PFSK-1 (cell line): ENCODE results near the gene FN1.

ENCODE experiments used
- FOXP2 ChIP-seq: optimal IDR thresholded peaks from 2 replicates; pipeline ENCODE3; 2011; ENCODE audit warnings: borderline replicate concordance, control low read depth, inconsistent platforms; ENCODE audit not compliant: insufficient read depth; ENCODE audit errors: extremely low read length, extremely low read depth
- POLR2AphosphoS5 ChIP-seq: IDR thresholded peaks from 2 replicates; pipeline ENCODE4 v1.6.1; 2012; ENCODE audit warnings: low read depth, mild to moderate bottlenecking, control low read depth, low read length, moderate library complexity
- SIN3A ChIP-seq: IDR thresholded peaks from 2 replicates; pipeline ENCODE4 v1.6.1; 2012; ENCODE audit warnings: mild to moderate bottlenecking, low read length, moderate library complexity, borderline replicate concordance; ENCODE audit not compliant: insufficient read depth
- TAF1 ChIP-seq: IDR thresholded peaks from 2 replicates; pipeline ENCODE4 v1.6.1; 2012; ENCODE audit warnings: low read length, control low read depth, borderline replicate concordance; ENCODE audit not compliant: insufficient read depth
- TF ChIP-seq, protein P1 (sequence below), 2 experiments: IDR thresholded peaks; 2 replicates each; pipeline versions ENCODE4 v1.6.1 to v1.8.0; 2011 to 2012; ENCODE audit warnings: low read depth in 2 of 2, low read length in 2 of 2, control low read depth in 1 of 2, inconsistent platforms in 1 of 2, mild to moderate bottlenecking in 1 of 2, moderate library complexity in 1 of 2; ENCODE audit not compliant: insufficient read depth in 1 of 2

The FN1 gene

DNA sequence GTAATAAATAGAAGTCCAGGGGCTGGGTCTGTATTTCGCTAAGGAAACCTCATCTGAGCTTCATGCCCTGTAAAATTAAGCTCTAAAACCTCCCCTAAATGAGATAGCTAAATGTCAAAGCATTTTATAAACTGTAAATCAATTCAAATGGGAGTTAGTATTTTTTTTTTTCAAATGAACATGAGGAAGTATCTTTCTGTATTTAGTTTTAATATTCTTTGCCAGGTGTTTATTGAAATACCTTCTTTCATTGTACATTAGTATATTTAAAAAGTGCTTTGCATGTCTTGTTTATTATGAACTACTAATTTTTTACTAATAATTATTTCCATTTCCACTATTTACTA lies 76.3 kb downstream of the FN1 start:
- no peak for TF ChIP-seq SIN3A
- TF ChIP-seq, protein P1, sequence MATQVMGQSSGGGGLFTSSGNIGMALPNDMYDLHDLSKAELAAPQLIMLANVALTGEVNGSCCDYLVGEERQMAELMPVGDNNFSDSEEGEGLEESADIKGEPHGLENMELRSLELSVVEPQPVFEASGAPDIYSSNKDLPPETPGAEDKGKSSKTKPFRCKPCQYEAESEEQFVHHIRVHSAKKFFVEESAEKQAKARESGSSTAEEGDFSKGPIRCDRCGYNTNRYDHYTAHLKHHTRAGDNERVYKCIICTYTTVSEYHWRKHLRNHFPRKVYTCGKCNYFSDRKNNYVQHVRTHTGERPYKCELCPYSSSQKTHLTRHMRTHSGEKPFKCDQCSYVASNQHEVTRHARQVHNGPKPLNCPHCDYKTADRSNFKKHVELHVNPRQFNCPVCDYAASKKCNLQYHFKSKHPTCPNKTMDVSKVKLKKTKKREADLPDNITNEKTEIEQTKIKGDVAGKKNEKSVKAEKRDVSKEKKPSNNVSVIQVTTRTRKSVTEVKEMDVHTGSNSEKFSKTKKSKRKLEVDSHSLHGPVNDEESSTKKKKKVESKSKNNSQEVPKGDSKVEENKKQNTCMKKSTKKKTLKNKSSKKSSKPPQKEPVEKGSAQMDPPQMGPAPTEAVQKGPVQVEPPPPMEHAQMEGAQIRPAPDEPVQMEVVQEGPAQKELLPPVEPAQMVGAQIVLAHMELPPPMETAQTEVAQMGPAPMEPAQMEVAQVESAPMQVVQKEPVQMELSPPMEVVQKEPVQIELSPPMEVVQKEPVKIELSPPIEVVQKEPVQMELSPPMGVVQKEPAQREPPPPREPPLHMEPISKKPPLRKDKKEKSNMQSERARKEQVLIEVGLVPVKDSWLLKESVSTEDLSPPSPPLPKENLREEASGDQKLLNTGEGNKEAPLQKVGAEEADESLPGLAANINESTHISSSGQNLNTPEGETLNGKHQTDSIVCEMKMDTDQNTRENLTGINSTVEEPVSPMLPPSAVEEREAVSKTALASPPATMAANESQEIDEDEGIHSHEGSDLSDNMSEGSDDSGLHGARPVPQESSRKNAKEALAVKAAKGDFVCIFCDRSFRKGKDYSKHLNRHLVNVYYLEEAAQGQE (IDR thresholded peaks at IDR 0.05; ENCODE audit: insufficient read depth in 1 of 2, low read depth in 2 of 2, low read length in 2 of 2) = no peak
- TF ChIP-seq TAF1 = no peak
- TF ChIP-seq POLR2AphosphoS5 = no peak
- no peak for TF ChIP-seq FOXP2

DNA sequence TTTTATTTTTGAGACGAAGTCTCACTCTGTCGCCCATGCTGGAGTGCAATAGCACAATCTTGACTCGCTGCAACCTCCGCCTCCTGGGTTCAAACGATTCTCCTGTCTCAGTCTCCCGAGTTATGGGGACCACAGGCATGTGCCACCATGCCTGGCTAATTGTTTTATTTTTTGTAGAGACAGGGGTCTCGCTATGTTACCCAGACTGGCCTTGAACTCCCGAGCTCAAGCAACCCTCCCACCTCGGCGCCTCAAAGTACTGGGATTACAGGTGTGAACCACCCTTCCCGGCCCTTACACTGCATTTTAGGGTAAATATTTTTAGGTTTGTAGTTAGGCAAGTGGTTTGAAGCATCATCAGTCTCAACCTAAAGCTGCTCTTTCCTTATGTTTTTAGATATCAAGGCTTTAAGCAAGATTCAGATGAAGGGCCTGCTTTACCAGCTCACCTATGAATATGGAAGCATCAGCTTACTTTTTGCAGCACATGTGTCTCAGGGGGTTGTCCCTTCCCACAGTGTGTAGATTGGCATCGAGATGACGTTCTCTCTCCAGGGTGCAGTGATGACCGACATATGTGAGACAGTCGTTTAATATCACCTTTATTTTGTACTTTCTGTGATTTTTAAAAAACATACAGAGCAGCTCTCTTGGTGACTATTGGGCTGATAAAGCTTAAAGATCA lies 76.8 kb downstream of the FN1 start:
- TF ChIP-seq POLR2AphosphoS5 (no peak), FOXP2 (no peak), TAF1 (no peak), SIN3A (no peak)
- TF ChIP-seq, protein P1 (IDR thresholded peaks at IDR 0.05; ENCODE audit: insufficient read depth in 1 of 2, low read depth in 2 of 2, low read length in 2 of 2) = no peak

DNA sequence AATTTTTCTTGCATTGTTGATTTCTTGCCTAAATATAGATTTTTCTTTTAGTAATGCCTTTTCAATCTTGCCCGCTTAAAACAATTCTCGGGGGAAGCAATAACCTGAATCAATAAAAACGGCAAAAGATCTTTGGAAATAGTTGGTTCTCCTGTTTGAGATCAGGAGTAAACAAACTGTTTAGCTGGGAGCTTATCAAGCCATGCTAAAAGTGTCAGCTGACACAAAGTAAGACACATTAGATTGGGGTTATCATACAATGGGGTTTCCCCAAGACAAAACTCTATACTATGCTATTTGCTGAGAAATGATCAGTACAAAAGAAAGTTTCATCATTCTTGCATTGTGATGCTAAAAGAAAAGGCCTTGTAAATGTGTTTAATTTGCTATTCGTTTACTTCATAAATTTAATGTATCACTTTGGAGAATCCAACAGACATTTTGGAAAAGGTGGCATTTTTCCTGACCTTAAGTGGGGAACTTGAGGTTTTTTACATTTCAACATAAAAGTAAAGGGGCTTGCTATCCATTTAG lies 77.5 kb downstream of the FN1 start:
- TF ChIP-seq SIN3A (no peak), TAF1 (no peak), FOXP2 (no peak), POLR2AphosphoS5 (no peak)
- TF ChIP-seq, protein P1 (IDR thresholded peaks at IDR 0.05; ENCODE audit: insufficient read depth in 1 of 2, low read depth in 2 of 2, low read length in 2 of 2) = no peak

DNA sequence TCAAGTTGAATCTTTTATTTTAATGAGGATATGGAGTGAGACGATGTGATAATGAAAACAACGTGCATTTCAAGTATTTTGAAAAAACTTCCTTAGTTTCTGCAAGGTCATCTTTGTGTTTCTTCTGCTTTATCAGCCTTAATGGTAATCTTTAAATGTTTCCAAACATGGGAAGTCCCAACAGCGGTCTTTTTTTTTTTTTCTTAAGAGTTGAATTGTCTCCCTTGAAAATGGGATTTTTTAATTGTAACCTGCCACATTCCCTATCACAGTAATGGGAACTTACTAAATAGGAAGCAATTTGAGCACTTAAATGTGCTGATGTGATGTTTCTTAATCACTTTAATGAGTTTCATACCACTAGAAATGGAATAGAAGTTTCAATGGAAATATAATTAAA lies 78.2 kb downstream of the FN1 start:
- TF ChIP-seq TAF1 = no peak
- no peak for TF ChIP-seq SIN3A
- TF ChIP-seq, protein P1 (IDR thresholded peaks at IDR 0.05; ENCODE audit: insufficient read depth in 1 of 2, low read depth in 2 of 2, low read length in 2 of 2) = no peak
- TF ChIP-seq FOXP2 = no peak
- TF ChIP-seq POLR2AphosphoS5 = no peak
